Anterior cingulate cortex (tissue), 58 donors: ENCODE results near the gene CNTRL.
A peak's percentile ranks its signal among the peaks of the same experiment; 100 is the strongest.
"Not testable (repeated sequence)": the region's sequence is repeated elsewhere in the genome, so short reads cannot be mapped to it uniquely, and the experiment has no call there.

Experiments
- DNase-seq, 58 donors: peaks; one replicate each; lab custom pipeline; 2025; lab: John Stamatoyannopoulos, UW

The CNTRL gene

DNA sequence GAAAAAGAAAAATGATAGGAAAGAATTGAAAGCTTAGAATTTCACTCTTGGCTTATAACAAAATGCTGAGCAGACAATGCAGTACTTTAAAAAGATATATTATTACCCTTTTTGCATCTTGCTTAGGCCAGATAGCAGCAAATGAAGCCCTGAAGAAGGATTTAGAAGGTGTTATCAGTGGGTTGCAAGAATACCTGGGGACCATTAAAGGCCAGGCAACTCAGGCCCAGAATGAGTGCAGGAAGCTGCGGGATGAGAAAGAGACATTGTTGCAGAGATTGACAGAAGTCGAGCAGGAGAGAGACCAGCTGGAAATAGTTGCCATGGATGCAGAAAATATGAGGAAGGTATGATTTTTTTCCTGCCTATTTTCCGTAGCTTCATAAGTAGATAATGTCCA is 50.8 kb downstream of the CNTRL start:
- DNase-seq: no peak

DNA sequence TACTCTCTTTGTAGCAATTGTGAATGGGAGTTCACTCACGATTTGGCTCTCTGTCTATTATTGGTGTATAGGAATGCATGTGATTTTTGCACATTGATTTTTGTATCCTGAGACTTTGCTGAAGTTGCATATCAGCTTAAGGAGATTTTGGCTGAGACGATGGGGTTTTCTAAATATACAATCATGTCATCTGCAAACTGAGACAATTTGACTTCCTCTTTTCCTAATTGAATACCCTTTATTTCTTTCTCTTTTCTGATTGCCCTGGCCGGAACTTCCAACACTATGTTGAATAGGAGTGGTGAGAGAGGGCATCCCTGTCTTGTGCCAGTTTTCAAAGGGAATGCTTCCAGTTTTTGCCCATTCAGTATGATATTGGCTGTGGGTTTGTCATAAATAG is 54.6 kb downstream of the CNTRL start:
- DNase-seq: not testable (repeated sequence)

GRCh38 chr9:121133104-121133816 is 58.5 kb downstream of the CNTRL start:
- no peak for DNase-seq

DNA sequence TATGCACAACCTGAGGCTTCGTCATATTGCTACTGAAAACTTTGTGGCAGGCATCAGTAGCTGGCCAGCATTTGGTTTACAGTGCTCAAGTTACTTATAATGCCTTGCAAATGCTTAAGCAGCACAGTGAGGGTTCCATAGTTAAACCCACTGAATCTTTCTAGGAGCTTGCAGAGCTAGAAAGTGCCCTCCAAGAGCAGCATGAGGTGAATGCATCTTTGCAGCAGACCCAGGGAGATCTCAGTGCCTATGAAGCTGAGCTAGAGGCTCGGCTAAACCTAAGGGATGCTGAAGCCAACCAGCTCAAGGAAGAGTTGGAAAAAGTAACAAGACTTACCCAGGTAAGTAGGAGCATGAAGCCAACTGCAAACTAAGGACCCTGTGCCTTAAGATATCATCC is 60.9 kb downstream of the CNTRL start:
- no peak for DNase-seq

DNA sequence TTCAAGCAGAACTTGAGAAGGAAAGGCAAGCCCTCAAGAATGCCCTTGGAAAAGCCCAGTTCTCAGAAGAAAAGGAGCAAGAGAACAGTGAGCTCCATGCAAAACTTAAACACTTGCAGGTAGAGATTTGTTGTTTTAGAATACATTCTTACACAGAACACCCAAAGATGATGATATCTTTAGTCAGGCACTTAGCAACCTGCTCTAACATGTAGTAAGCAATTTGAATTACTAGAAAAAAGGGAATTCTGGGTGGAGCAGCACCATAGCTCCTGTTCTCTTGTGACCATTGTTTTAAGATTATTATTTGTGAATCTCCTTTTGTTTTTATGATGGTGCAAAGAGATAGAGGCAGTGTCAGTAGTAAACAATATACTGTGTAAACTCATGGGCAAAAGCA is 63.8 kb downstream of the CNTRL start:
- DNase-seq: no peak

- no peak for DNase-seq
Measured at GRCh38 chr9:121138973-121139372, 64.2 kb downstream of the CNTRL start.

GRCh38 chr9:121140162-121140561 is 65.4 kb downstream of the CNTRL start:
- DNase-seq: no peak

DNA sequence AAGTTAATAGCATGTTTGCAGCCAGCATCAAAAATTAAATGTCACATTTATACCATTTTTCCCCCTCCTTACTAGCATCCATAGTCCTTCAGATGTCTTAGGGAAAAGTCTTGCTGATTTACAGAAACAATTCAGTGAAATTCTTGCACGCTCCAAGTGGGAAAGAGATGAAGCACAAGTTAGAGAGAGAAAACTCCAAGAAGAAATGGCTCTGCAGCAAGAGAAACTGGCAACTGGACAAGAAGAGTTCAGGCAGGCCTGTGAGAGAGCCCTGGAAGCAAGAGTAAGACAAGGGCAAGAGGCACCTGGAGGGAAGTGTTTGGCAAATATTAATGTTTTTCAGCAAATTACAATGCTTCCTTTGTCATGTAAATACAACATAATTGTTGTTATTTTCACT is 66.6 kb downstream of the CNTRL start:
- no peak for DNase-seq

GRCh38 chr9:121141706-121142105 is 67.0 kb downstream of the CNTRL start:
- DNase-seq: no peak

DNA sequence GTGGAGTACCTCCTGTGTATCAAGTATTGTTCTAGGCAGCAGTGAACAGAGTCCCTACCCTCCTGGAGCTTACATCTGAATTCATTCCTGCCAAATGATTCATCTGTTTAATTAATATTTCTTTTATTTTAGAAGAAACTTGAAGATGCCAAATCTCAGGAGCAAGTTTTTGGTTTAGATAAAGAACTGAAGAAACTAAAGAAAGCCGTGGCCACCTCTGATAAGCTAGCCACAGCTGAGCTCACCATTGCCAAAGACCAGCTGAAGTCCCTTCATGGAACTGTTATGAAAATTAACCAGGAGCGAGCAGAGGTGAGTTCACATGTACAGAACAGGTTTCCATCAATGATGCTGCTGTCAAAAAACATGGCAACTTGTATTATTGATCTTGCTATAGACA is 69.0 kb downstream of the CNTRL start:
- no peak for DNase-seq

DNA sequence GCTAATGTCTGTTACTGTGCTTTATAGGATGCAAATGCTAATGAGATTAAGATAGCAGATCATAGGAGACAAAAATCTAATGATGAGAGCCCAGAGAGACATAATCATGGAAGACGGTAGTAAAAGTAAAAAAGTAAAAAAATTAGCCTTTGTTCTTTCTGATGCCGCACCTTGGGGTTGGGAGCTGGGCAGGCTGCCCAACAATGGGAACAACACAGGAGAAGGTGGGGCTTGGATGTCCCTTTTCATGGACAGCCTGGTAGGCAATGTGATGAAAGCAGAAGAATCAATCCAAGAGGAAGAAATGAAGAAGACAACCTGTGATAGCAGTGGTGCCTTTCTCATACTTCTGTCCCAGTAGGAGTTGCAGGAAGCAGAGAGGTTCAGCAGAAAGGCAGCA is 69.7 kb downstream of the CNTRL start:
- no peak for DNase-seq

GRCh38 chr9:121150188-121150587 is 75.4 kb downstream of the CNTRL start:
- DNase-seq: no peak

DNA sequence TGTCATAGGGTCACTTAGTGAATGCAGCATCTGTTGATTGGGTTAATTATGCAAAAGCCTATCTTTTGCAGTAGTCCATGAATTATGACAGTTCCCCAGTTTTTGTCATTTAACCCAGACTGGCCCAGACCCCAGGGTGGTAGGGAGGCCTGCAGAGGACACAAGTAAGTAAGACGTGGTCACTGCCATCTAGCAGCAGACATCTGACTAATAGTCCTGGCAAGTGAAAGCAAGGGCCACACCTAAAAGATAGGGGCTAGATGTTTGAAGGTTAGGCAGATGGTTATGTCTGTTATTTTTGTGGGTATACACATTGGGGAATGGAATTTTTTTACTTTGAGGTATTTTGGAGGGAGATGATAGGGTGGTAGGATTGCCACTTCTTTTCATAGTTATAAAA is 78.9 kb downstream of the CNTRL start:
- no peak for DNase-seq

DNA sequence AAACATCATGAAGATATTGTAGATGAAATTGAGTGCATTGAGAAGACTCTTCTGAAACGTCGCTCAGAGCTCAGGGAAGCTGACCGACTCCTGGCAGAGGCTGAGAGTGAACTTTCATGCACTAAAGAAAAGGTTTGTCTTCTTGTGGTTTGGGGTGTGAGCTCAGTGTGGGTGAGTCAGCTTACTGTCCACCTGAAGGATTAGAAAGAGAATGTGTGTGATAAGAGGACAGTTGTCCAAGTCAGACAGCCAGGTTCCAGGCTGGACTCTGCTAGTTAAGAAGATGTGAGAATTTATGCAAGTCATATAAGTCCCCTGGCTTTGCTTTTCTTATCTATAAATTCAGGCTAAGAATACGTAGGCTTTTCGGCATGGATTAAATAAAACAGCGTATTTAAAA is 80.0 kb downstream of the CNTRL start:
- no peak for DNase-seq

GRCh38 chr9:121156263-121156731 is 81.5 kb downstream of the CNTRL start:
- DNase-seq: peak in 2 of 58 donors; percentile 7 to 15

DNA sequence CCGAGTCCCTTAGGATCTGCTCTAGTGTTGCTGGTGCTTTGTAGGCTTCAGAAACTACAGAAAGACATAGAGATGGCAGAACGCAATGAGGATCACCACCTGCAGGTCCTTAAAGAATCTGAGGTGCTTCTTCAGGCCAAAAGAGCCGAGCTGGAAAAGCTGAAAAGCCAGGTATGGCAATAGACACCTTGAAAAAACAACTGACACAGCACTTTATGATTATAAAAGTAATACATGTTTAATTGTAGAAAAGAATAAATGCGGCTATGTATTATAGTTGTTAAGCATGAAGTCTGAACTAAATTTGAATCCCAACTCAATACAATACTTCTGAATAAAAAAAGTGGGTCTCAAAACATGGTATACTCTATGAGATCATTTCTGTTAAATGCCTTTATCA is 83.2 kb downstream of the CNTRL start:
- DNase-seq: no peak

DNA sequence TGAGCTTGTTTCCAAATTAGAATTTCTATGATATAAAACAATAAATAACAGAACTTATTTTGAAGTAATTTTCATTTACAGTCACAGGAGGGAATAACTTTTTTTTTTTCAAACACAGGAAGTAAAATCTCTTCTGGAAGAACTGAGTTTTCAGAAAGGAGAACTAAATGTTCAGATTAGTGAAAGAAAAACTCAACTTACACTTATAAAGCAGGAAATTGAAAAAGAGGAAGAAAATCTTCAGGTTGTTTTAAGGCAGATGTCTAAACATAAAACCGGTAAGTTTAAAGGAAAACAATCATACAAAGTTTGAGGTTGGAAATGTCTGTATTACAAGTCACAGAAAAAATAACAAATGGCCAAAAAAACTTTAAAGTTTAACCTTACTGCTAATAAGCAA is 85.3 kb downstream of the CNTRL start:
- DNase-seq: no peak

- DNase-seq: no peak
Measured at GRCh38 chr9:121168052-121168451, 93.3 kb downstream of the CNTRL start.

DNA sequence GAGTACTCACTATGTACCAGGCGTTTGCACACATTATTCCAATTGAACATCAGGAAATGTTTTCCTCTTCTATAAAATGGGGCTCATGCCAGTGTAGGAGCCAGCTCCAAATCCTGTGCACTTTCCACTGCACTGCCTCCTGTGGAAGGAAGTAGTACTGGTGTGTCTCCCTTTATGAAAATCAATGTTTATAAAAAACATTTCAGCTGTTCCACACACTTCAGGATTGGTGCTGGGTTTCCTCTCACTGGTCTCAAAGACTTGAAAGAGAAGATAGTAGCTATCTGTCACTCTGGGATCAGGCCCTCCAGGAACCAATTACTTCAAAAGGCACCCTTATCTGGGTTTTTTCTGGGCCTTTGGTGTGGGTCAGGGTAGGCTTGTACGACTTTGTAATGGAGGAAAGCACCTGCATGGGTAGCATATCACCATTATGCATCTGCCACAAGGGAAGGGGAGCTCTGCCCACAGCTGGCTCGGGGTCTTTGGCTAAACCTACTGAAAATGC is 94.4 kb downstream of the CNTRL start:
- no peak for DNase-seq

DNA sequence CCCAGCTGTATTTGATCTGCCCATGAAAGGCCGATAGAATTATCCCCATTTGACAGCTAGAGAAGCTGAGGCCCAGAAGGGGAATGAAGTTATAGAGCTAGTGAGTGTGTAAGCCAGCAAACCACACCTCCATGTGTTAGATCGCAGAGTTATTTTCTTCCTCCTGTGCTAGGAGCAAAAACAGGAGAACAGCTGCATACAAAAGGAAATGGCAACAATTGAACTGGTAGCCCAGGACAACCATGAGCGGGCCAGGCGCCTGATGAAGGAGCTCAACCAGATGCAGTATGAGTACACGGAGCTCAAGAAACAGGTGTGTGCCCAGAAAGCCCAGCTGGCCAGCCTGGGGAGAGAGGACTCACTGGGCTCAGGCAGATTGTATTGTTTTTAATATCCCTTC is 96.5 kb downstream of the CNTRL start:
- DNase-seq: no peak

DNA sequence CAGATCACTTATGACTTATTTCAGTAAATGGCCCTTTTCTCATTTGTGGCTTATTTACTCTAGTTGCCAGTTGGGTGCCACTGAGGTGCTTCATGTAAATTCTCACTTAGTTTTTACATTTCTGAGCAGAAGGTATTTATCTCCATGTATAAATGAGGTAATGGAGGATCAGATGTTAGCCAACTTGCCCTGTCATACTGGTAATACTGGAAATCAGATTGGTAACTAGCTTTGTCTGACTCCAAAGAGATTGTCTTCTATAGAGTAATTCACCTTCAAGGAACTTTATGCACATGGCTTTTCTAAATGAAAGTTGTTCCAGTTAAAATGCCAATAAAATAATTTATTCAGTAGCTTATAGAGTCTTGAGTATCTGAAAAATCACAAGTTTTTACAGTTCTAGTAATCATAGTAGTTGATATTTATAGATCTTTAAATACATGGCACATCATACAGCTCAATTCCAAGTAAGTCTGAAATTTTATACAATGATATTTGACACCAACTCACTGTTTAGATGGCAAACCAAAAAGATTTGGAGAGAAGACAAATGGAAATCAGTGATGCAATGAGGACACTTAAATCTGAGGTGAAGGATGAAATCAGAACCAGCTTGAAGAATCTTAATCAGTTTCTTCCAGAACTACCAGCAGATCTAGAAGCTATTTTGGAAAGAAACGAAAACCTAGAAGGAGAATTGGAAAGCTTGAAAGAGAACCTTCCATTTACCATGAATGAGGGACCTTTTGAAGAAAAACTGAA is 98.2 kb downstream of the CNTRL start:
- DNase-seq: no peak

GRCh38 chr9:121173501-121173900 is 98.7 kb downstream of the CNTRL start:
- DNase-seq: no peak
